ENCODE measurements around the gene HUNK.

GRCh38 chr21:31879241-31879650 is 6.4 kb downstream of the HUNK start:
- TF ChIP-seq POLR2A (IDR thresholded peaks at IDR 0.05; ENCODE audit: control extremely low read depth in 1 of 2, low read depth in 2 of 2, low read length in 2 of 2) (no peak), MAX (IDR thresholded peaks at IDR 0.05) (no peak), CTCF (IDR thresholded peaks at IDR 0.05; ENCODE audit: control extremely low read depth in 1 of 3, insufficient read depth in 1 of 3, low read depth in 1 of 3, low read length in 3 of 3) (no peak), EP300 (IDR thresholded peaks at IDR 0.05; ENCODE audit: borderline replicate concordance in 1 of 2, low read depth in 2 of 2, low read length in 2 of 2) (no peak), RFX5 (IDR thresholded peaks at IDR 0.05; ENCODE audit: borderline replicate concordance, low read depth, low read length) (no peak), CEBPB (IDR thresholded peaks at IDR 0.05; ENCODE audit: low read depth, low read length) (no peak), JUN (IDR thresholded peaks at IDR 0.05; ENCODE audit: low read depth, low read length) (no peak), POLR2AphosphoS5 (IDR thresholded peaks at IDR 0.05; ENCODE audit: low read depth, low read length) (no peak), SP1 (IDR thresholded peaks at IDR 0.05; ENCODE audit: low read depth, low read length) (no peak), BCL11A (IDR thresholded peaks at IDR 0.05; ENCODE audit: low read depth in 2 of 2, low read length in 2 of 2) (no peak), CREB1 (IDR thresholded peaks at IDR 0.05) (no peak), SIRT6 (IDR thresholded peaks at IDR 0.05; ENCODE audit: low read length) (no peak), CBX8 (IDR thresholded peaks at IDR 0.05; ENCODE audit: borderline replicate concordance, low read depth, low read length) (no peak)
